SK-N-MC (cell line): ENCODE results near the gene CFAP74.

Source experiments
- DNase-seq: peaks from one replicate; pipeline ENCODE4 v3.0.0-alpha.2; 2011; ENCODE audit warnings: low read depth, low spot score
- H3K27ac ChIP-seq: fragments of 200-600 bp; sonication (generic); 2 replicates; pipeline ENCODE4 v1.5.1; 2016; ENCODE audit warnings: mixed run types
- H3K36me3 ChIP-seq: fragments of 200-600 bp; sonication (generic); 2 replicates; pipeline ENCODE4 v1.6.1; 2017; ENCODE audit warnings: antibody characterized with exemption, low read length, mixed read lengths; ENCODE audit not compliant: insufficient read depth
- H3K4me3 ChIP-seq: fragments of 200-600 bp; sonication (generic); 2 replicates; pipeline ENCODE4 v1.5.1; 2016
- H3K9ac ChIP-seq: fragments of 200-600 bp; sonication (generic); 2 replicates; pipeline ENCODE4 v1.8.0; 2017; ENCODE audit warnings: mixed run types, mixed read lengths; ENCODE audit not compliant: insufficient read length
- H3K9me3 ChIP-seq: fragments of 200-600 bp; sonication (generic); 2 replicates; pipeline ENCODE4 v1.6.1; 2017; ENCODE audit warnings: low read depth, mild to moderate bottlenecking, antibody characterized with exemption, low read length, moderate library complexity, mixed read lengths
- EZH2 ChIP-seq: fragments of 200-600 bp; sonication (generic); IDR thresholded peaks from one replicate; pipeline ENCODE4 v1.6.1; 2017; ENCODE audit warnings: antibody characterized with exemption
- FOXP2 ChIP-seq: optimal IDR thresholded peaks from 2 replicates; pipeline ENCODE3; 2011; ENCODE audit warnings: mild to moderate bottlenecking, moderate library complexity; ENCODE audit not compliant: insufficient read depth; ENCODE audit errors: extremely low read length, control extremely low read depth
- POLR2AphosphoS5 ChIP-seq: IDR thresholded peaks from 2 replicates; pipeline ENCODE4 v1.6.1; 2012; ENCODE audit warnings: mild to moderate bottlenecking, low read depth, low read length, borderline replicate concordance

CFAP74 gene

GRCh38 chr1:1918901-1919303 lies 84.7 kb downstream of the CFAP74 start, which contains the start of gene TMEM52:
Gene TMEM52 (minus strand): TSS chr1:1919279. CDS start chr1:1919265, 14 bp downstream.
- peak within 1 kb of the TSS; percentile 83 for H3K4me3 ChIP-seq
- H3K9ac ChIP-seq: no peak within 1 kb of the TSS
- DNase-seq: no peak
- H3K36me3 ChIP-seq: no peaks in the 10 kb centered on the region
- no peak for TF ChIP-seq EZH2
- no peak for TF ChIP-seq POLR2AphosphoS5
- TF ChIP-seq FOXP2: no peak
- no peak within 1 kb of the TSS for H3K27ac ChIP-seq
- H3K9me3 ChIP-seq: no peaks in the 10 kb centered on the region

GRCh38 chr1:1917995-1918900 lies 85.3 kb downstream of the CFAP74 start:
- H3K9ac ChIP-seq: no peak overlapping the region
- H3K27ac ChIP-seq: no peak overlapping the region
- no peaks in the 10 kb centered on the region for H3K9me3 ChIP-seq
- H3K36me3 ChIP-seq: no peaks in the 10 kb centered on the region
- no peak for TF ChIP-seq EZH2
- TF ChIP-seq POLR2AphosphoS5: no peak
- no peak for TF ChIP-seq FOXP2
- no peak for DNase-seq
- H3K4me3 ChIP-seq: peak overlapping the region; percentile 83

GRCh38 chr1:1917304-1917976 lies 86.1 kb downstream of the CFAP74 start:
- no peak overlapping the region for H3K4me3 ChIP-seq
- H3K9me3 ChIP-seq: no peaks in the 10 kb centered on the region
- no peak overlapping the region for H3K9ac ChIP-seq
- no peak overlapping the region for H3K27ac ChIP-seq
- no peaks in the 10 kb centered on the region for H3K36me3 ChIP-seq
- TF ChIP-seq EZH2: no peak
- TF ChIP-seq POLR2AphosphoS5: no peak
- no peak for DNase-seq

GRCh38 chr1:1916851-1917251 lies 86.7 kb downstream of the CFAP74 start:
- Histone ChIP-seq H3K4me3 (no peak overlapping the region), H3K9me3 (no peaks in the 10 kb centered on the region), H3K9ac (no peak overlapping the region), H3K36me3 (no peaks in the 10 kb centered on the region), H3K27ac (no peak overlapping the region)
- TF ChIP-seq FOXP2 (no peak), POLR2AphosphoS5 (no peak), EZH2 (no peak)
- DNase-seq: no peak

- Histone ChIP-seq H3K27ac (no peak overlapping the region), H3K4me3 (no peak overlapping the region), H3K9ac (no peak overlapping the region), H3K9me3 (no peaks in the 10 kb centered on the region), H3K36me3 (no peaks in the 10 kb centered on the region)
- no peak for DNase-seq
- TF ChIP-seq EZH2: no peak
- TF ChIP-seq POLR2AphosphoS5: no peak
- TF ChIP-seq FOXP2: no peak
Measured at GRCh38 chr1:1915911-1916840, 87.4 kb downstream of the CFAP74 start.

GRCh38 chr1:1914971-1915692 lies 88.5 kb downstream of the CFAP74 start, which contains the start of gene CALML6:
Gene CALML6 (plus strand): TSS chr1:1915260. CDS start chr1:1915281, 21 bp downstream.
- TF ChIP-seq FOXP2 (no peak), EZH2 (no peak), POLR2AphosphoS5 (no peak)
- no peak for DNase-seq
- Histone ChIP-seq H3K36me3 (no peaks in the 10 kb centered on the region), H3K27ac (no peak within 1 kb of the TSS), H3K9me3 (no peaks in the 10 kb centered on the region), H3K4me3 (no peak within 1 kb of the TSS), H3K9ac (no peak within 1 kb of the TSS)

GRCh38 chr1:1914101-1914970 lies 89.2 kb downstream of the CFAP74 start:
- H3K27ac ChIP-seq: no peak overlapping the region
- no peaks in the 10 kb centered on the region for H3K36me3 ChIP-seq
- TF ChIP-seq FOXP2 (no peak), EZH2 (no peak), POLR2AphosphoS5 (no peak)
- DNase-seq: no peak
- no peak overlapping the region for H3K4me3 ChIP-seq
- no peak overlapping the region for H3K9ac ChIP-seq
- H3K9me3 ChIP-seq: no peaks in the 10 kb centered on the region
